GM12878 (cell line): Measurements from ENCODE around the gene IFNL2. TPM values are rescaled to one million over a fixed set of nuclear protein-coding genes. Genes with fewer than 3 reads are reported as not detected.

Experiments used
- ATAC-seq: fragments of 200-7000 bp; cut with Tn5 transposase; 3 replicates; pipeline ENCODE4 v1.9.1; 2020; ENCODE audit warnings: mild to moderate bottlenecking, moderate library complexity
- BruUV-seq: library from RNA; stranded (reverse); fragments of 400-500 nt; replicated peaks from 2 replicates; lab custom pipeline; 2021; lab: Mats Ljungman, UMichigan
- CTCF ChIA-PET: fragments of 300-600 bp; sonication (Branson Sonifier 250); formaldehyde crosslinking; extraction: SDS; loops from one replicate; lab custom pipeline; 2021; ENCODE audit warnings: inconsistent platforms; lab: Yijun Ruan, JAX
- POLR2A ChIA-PET: fragments of 350-600 bp; formaldehyde crosslinking; extraction: SDS; loops from one replicate; lab custom pipeline; 2021; ENCODE audit warnings: inconsistent platforms; lab: Charles Lee
- RAD21 ChIA-PET: fragments of 300-600 bp; sonication (Branson Sonifier 250); formaldehyde crosslinking; loops from one replicate; lab custom pipeline; 2023; ENCODE audit warnings: antibody characterized with exemption; ENCODE audit not compliant: unreplicated experiment; lab: Charles Lee
- SMC1A ChIA-PET: fragments of 300-600 bp; sonication (Branson Sonifier 250); formaldehyde crosslinking; loops from one replicate; lab custom pipeline; 2023; ENCODE audit not compliant: unreplicated experiment, uncharacterized antibody; lab: Charles Lee
- DNase-seq: peaks from one replicate; pipeline ENCODE4 v3.0.0-alpha.2; 2011; ENCODE audit warnings: low read depth, low spot score
- FAIRE-seq: peaks from 3 replicates; lab custom pipeline; 2011; peaks lifted over from hg19 to GRCh38; lab: Jason Lieb, UNC
- H2AFZ ChIP-seq: 2 replicates; pipeline ENCODE4 v1.6.0; 2011; ENCODE audit warnings: low read depth, low read length, control low read depth; ENCODE audit not compliant: control insufficient read depth
- H3K27ac ChIP-seq: 2 replicates; pipeline ENCODE4 v1.5.1; 2011; ENCODE audit warnings: control low read depth; ENCODE audit not compliant: control insufficient read depth, insufficient read depth
- H3K27me3 ChIP-seq, 2 experiments: replicated peaks in 1 of 2; 2 replicates each; pipeline versions ENCODE4 v1.6.0 to v1.6.1; 2011; ENCODE audit warnings: low read length in 1 of 2; ENCODE audit not compliant: control insufficient read depth in 2 of 2, insufficient read depth in 2 of 2
- H3K36me3 ChIP-seq, 2 experiments: 2 replicates each; pipeline ENCODE4 v1.5.1; 2011; ENCODE audit warnings: low read length in 1 of 2; ENCODE audit not compliant: control insufficient read depth in 2 of 2, insufficient read depth in 2 of 2
- H3K4me1 ChIP-seq: 2 replicates; pipeline ENCODE4 v1.6.1; 2011; ENCODE audit warnings: mild to moderate bottlenecking, low read length, moderate library complexity, mixed read lengths; ENCODE audit not compliant: control insufficient read depth, insufficient read depth
- H3K4me2 ChIP-seq: 2 replicates; pipeline ENCODE4 v1.6.0; 2011; ENCODE audit warnings: control low read depth; ENCODE audit not compliant: control insufficient read depth, insufficient read depth
- H3K4me3 ChIP-seq: fragments of 200-600 bp; sonication (generic); 2 replicates; pipeline ENCODE4 v1.5.1; 2016
- H3K79me2 ChIP-seq: 2 replicates; pipeline ENCODE4 v1.6.0; 2011; ENCODE audit warnings: low read length; ENCODE audit not compliant: control insufficient read depth, insufficient read depth
- H3K9ac ChIP-seq: 2 replicates; pipeline ENCODE4 v1.8.0; 2011; ENCODE audit warnings: low read length, control low read depth, mixed read lengths; ENCODE audit not compliant: control insufficient read depth, insufficient read depth
- H3K9me3 ChIP-seq: replicated peaks from 3 replicates; pipeline ENCODE4 v1.5.1; 2011; ENCODE audit warnings: mild to moderate bottlenecking, low read length; ENCODE audit not compliant: control insufficient read depth, insufficient read depth
- H4K20me1 ChIP-seq: 2 replicates; pipeline ENCODE4 v1.6.0; 2011; ENCODE audit not compliant: control insufficient read depth, insufficient read depth
- BCLAF1 ChIP-seq: fragments of 450-650 bp; IDR thresholded peaks from 2 replicates; pipeline ENCODE4 v1.6.1; 2017; ENCODE audit warnings: antibody characterized with exemption, mild to moderate bottlenecking, moderate library complexity
- IKZF2 ChIP-seq, 2 experiments: fragments of 450-650 bp; IDR thresholded peaks; 2 replicates each; pipeline ENCODE4 v1.6.1; 2017; ENCODE audit warnings: mild to moderate bottlenecking in 2 of 2, moderate library complexity in 2 of 2
- PML ChIP-seq: IDR thresholded peaks from 2 replicates; pipeline ENCODE4 v1.6.1; 2012; ENCODE audit warnings: low read length, inconsistent platforms
- SREBF2 ChIP-seq: IDR thresholded peaks from 2 replicates; pipeline ENCODE4 v1.6.1; 2012; ENCODE audit warnings: mild to moderate bottlenecking, low read length
- SUZ12 ChIP-seq: fragments of 200-600 bp; sonication (generic); IDR thresholded peaks from one replicate; pipeline ENCODE4 v1.6.1; 2018; ENCODE audit warnings: antibody characterized with exemption, mild to moderate bottlenecking; ENCODE audit not compliant: unreplicated experiment
- ZBTB40 ChIP-seq: fragments of 450-650 bp; IDR thresholded peaks from 2 replicates; pipeline ENCODE4 v1.6.1; 2016; ENCODE audit warnings: mild to moderate bottlenecking, moderate library complexity, borderline replicate concordance
- WGBS: methylation state at CpG from one replicate; pipeline ENCODE4 v1.1.6; 2016; ENCODE audit warnings: low lambda C conversion rate; ENCODE audit not compliant: insufficient replicate concordance, insufficient coverage; ENCODE audit errors: missing lambda C conversion rate; 5-methylcytosine and 5-hydroxymethylcytosine counted together
- in situ Hi-C: fragments of 300-500 bp; cut with MboI; formaldehyde crosslinking; loops from 9 replicates; pipeline ENCODE4 v1.14.3; 2018; ENCODE audit warnings: mixed read lengths
- intact Hi-C: fragments of 100-400 bp; cut with micrococcal nuclease; formaldehyde crosslinking; loops from one replicate; pipeline ENCODE4 v1.14.2; 2022; ENCODE audit not compliant: unreplicated experiment
- polyA plus RNA-seq, 11 experiments: library from polyadenylated mRNA; depleted of rRNA in 4 of 11; unstranded in 6 of 11; stranded (reverse) in 5 of 11; fragments of >200 nt; fragmentation: Nextera tagmentation in 4 of 11; fragmentation: Illumina TruSeq in 1 of 11; extraction: Ambion mirVana in 4 of 11; extraction: Trizol in 1 of 11; gene quantifications; 1 replicate in 1 of 11; 2 replicates in 10 of 11; pipeline versions ENCODE4 v1.2.1 to v1.2.3, GENCODE V29; 2011 to 2016; ENCODE audit warnings: inconsistent platforms in 2 of 11, missing spikeins in 2 of 11, low read depth in 1 of 11
- total RNA-seq, 4 experiments: library from RNA; depleted of rRNA in 3 of 4; stranded (reverse); fragments of >200 nt in 3 of 4; fragmentation: Illumina TruSeq in 1 of 4; extraction: Trizol in 1 of 4; gene quantifications; 2 replicates each; pipeline versions ENCODE4 v1.2.1 to v1.2.3, GENCODE V29; 2013 to 2021
- TF ChIP-seq, protein P1 (sequence below): IDR thresholded peaks from 2 replicates; pipeline ENCODE4 v1.6.1; 2012; ENCODE audit warnings: improper control_type of control experiment, low read depth, low read length; ENCODE audit not compliant: insufficient replicate concordance
- TF ChIP-seq, protein P2 (sequence below): fragments of 450-650 bp; conservative IDR thresholded peaks from 2 replicates; pipeline ENCODE4 v1.6.1; 2017; ENCODE audit warnings: mild to moderate bottlenecking, moderate library complexity

IFNL2 gene
- total and polyA plus RNA-seq, 10 of the 15 experiments (the other 5 are each of a cell fraction or from before 2014, with no cell fraction given), result 0.24 TPM; not detected in 9

DNA sequence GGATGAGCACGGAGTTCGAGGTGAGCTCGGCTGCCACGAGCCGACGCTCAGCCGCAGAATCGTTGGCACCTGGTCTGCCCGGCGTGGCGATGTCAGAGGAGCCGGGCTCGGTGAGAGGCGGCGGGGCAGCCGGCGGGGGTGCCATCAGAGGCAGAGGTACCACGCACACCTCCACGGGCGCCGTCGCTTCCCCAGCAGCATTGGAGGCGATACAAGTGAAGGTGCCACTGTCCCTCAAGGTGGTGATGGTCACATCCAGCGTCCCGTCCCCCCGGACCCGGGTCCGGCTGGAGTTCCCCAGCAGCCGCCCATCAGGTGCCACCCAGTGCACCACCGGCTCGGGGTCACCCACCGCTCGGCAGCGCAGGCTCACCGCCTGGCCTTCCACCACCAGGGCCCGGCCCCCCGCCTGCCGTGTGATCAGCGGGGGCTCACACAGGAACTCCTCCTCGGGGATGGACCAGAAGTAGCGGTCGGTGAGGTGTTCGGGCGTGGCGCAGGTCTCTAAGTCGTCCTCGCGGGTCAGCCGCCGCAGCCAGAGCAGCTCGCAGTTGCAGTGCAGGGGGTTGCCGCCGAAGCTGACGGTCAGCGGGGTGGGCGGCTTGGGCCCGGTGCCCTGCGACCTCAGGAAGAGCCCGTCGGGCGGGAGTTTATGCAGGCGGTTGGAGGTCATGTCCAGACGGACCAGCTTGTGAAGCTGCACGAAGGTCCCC lies 46.0 kb downstream of the IFNL2 start:
- intact Hi-C loops, result no loop called here
- ChIA-PET RAD21 (no interaction called here), SMC1A (no interaction called here), POLR2A (no interaction called here), CTCF (no interaction called here)
- WGBS, result 88% methylated on average over 64 of the region's 64 CpGs
- H2AFZ ChIP-seq, result no peak overlapping the region
- no peaks in the 10 kb centered on the region for H3K9me3 ChIP-seq
- H3K27me3 ChIP-seq, result no peaks in the 10 kb centered on the region
- H3K79me2 ChIP-seq, result no peaks in the 10 kb centered on the region
- no peak for ATAC-seq
- no peaks in the 10 kb centered on the region; a peak in 1 of 4 replicates for H3K36me3 ChIP-seq
- 0 out of 2 replicates have a peak, but pooled peaks cover 2% of the 10 kb centered on the region for H4K20me1 ChIP-seq
- no peak overlapping the region for H3K9ac ChIP-seq
- FAIRE-seq, result no peak
- DNase-seq, result no peak
- no peak overlapping the region for H3K27ac ChIP-seq
- no TSS peak for BruUV-seq
- H3K4me3 ChIP-seq, result no peak overlapping the region
- H3K4me2 ChIP-seq, result no peak overlapping the region
- in situ Hi-C loops, result no loop called here
- H3K4me1 ChIP-seq, result no peaks in the 10 kb centered on the region
- TF ChIP-seq SREBF2, result no peak
- TF ChIP-seq, protein P1, sequence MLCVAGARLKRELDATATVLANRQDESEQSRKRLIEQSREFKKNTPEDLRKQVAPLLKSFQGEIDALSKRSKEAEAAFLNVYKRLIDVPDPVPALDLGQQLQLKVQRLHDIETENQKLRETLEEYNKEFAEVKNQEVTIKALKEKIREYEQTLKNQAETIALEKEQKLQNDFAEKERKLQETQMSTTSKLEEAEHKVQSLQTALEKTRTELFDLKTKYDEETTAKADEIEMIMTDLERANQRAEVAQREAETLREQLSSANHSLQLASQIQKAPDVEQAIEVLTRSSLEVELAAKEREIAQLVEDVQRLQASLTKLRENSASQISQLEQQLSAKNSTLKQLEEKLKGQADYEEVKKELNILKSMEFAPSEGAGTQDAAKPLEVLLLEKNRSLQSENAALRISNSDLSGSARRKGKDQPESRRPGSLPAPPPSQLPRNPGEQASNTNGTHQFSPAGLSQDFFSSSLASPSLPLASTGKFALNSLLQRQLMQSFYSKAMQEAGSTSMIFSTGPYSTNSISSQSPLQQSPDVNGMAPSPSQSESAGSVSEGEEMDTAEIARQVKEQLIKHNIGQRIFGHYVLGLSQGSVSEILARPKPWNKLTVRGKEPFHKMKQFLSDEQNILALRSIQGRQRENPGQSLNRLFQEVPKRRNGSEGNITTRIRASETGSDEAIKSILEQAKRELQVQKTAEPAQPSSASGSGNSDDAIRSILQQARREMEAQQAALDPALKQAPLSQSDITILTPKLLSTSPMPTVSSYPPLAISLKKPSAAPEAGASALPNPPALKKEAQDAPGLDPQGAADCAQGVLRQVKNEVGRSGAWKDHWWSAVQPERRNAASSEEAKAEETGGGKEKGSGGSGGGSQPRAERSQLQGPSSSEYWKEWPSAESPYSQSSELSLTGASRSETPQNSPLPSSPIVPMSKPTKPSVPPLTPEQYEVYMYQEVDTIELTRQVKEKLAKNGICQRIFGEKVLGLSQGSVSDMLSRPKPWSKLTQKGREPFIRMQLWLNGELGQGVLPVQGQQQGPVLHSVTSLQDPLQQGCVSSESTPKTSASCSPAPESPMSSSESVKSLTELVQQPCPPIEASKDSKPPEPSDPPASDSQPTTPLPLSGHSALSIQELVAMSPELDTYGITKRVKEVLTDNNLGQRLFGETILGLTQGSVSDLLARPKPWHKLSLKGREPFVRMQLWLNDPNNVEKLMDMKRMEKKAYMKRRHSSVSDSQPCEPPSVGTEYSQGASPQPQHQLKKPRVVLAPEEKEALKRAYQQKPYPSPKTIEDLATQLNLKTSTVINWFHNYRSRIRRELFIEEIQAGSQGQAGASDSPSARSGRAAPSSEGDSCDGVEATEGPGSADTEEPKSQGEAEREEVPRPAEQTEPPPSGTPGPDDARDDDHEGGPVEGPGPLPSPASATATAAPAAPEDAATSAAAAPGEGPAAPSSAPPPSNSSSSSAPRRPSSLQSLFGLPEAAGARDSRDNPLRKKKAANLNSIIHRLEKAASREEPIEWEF, result no peak
- TF ChIP-seq BCLAF1, result no peak
- no peak for TF ChIP-seq SUZ12
- TF ChIP-seq, protein P2, sequence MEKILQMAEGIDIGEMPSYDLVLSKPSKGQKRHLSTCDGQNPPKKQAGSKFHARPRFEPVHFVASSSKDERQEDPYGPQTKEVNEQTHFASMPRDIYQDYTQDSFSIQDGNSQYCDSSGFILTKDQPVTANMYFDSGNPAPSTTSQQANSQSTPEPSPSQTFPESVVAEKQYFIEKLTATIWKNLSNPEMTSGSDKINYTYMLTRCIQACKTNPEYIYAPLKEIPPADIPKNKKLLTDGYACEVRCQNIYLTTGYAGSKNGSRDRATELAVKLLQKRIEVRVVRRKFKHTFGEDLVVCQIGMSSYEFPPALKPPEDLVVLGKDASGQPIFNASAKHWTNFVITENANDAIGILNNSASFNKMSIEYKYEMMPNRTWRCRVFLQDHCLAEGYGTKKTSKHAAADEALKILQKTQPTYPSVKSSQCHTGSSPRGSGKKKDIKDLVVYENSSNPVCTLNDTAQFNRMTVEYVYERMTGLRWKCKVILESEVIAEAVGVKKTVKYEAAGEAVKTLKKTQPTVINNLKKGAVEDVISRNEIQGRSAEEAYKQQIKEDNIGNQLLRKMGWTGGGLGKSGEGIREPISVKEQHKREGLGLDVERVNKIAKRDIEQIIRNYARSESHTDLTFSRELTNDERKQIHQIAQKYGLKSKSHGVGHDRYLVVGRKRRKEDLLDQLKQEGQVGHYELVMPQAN, result no peak
- no peak for TF ChIP-seq ZBTB40
- no peak for TF ChIP-seq IKZF2 (IDR thresholded peaks at IDR 0.05)
- TF ChIP-seq PML, result no peak
